Islet of Langerhans (tissue), 1 donor: ENCODE data around the gene SMYD4.
"Not testable (repeated sequence)": the region's sequence is repeated elsewhere in the genome, so short reads cannot be mapped to it uniquely, and the experiment has no call there.

Experiments
- FAIRE-seq: peaks from one replicate; lab custom pipeline; 2011; peaks lifted over from hg19 to GRCh38; lab: Jason Lieb, UNC

The SMYD4 gene

GRCh38 chr17:1754430-1755112, 75.1 kb downstream of the SMYD4 start:
- FAIRE-seq = no peak

- no peak for FAIRE-seq
These were observed 75.8 kb downstream of the SMYD4 start for GRCh38 chr17:1753767-1754429.

GRCh38 chr17:1752425-1753262, 77.1 kb downstream of the SMYD4 start:
- no peak for FAIRE-seq

GRCh38 chr17:1750628-1751027, 79.1 kb downstream of the SMYD4 start:
- no peak for FAIRE-seq

GRCh38 chr17:1746975-1747543, 82.6 kb downstream of the SMYD4 start:
- no peak for FAIRE-seq

GRCh38 chr17:1745513-1746020, 84.1 kb downstream of the SMYD4 start:
- FAIRE-seq = no peak

- FAIRE-seq = no peak
These were observed 84.9 kb downstream of the SMYD4 start for GRCh38 chr17:1744551-1745512.

- no peak for FAIRE-seq
These were observed 86.6 kb downstream of the SMYD4 start for GRCh38 chr17:1743088-1743439.

GRCh38 chr17:1742371-1743087, 87.2 kb downstream of the SMYD4 start, which contains the start of gene SERPINF2:
Gene SERPINF2, plus strand, starts transcription at chr17:1742871. Its CDS starts 2,125 bp downstream, at chr17:1744996.
- no peak for FAIRE-seq

GRCh38 chr17:1741899-1742298, 87.8 kb downstream of the SMYD4 start:
- not testable (repeated sequence) for FAIRE-seq

- no peak for FAIRE-seq
These were observed 92.0 kb downstream of the SMYD4 start for GRCh38 chr17:1737531-1738291.

- no peak for FAIRE-seq
These were observed 93.1 kb downstream of the SMYD4 start for GRCh38 chr17:1736348-1737281.

- no peak for FAIRE-seq
These were observed 93.8 kb downstream of the SMYD4 start for GRCh38 chr17:1735834-1736347.

- no peak for FAIRE-seq
These were observed 94.3 kb downstream of the SMYD4 start for GRCh38 chr17:1735418-1735817.

- FAIRE-seq = no peak
These were observed 95.9 kb downstream of the SMYD4 start for GRCh38 chr17:1733759-1734158.

GRCh38 chr17:1732833-1733321, 96.8 kb downstream of the SMYD4 start:
- FAIRE-seq = no peak

- no peak for FAIRE-seq
These were observed 97.4 kb downstream of the SMYD4 start for GRCh38 chr17:1732241-1732832.

- FAIRE-seq = no peak
These were observed 98.6 kb downstream of the SMYD4 start for GRCh38 chr17:1731194-1731506.
